NK-92 (cell line): ENCODE results near the gene NOS1AP.
"Not testable (repeated sequence)": the region's sequence is repeated elsewhere in the genome, so short reads cannot be mapped to it uniquely, and the experiment has no call there.

ENCODE experiments used
- DNase-seq: peaks from one replicate; lab custom pipeline; 2025; ENCODE audit not compliant: unreplicated experiment; lab: John Stamatoyannopoulos, UW

The NOS1AP gene

DNA sequence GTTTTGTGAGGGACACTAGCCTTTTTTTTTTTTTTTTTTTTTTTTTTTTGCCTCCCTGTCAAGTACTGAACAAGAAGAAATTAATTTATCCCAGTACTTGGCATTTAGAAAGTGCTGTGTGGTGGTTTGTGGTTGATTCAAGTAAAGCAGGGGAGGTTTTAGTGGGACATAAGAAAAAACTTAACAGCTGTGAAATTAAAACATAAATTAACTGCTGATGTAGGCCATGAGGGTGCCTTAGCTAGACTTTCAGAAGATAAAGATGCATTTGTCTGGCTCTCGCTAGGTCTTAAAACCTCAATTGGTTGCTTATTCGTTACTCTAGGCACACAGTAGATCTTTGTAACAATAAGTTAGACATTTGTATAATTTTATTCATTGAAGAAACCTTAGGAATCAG is 254.9 kb downstream of the NOS1AP start:
- no peak for DNase-seq

DNA sequence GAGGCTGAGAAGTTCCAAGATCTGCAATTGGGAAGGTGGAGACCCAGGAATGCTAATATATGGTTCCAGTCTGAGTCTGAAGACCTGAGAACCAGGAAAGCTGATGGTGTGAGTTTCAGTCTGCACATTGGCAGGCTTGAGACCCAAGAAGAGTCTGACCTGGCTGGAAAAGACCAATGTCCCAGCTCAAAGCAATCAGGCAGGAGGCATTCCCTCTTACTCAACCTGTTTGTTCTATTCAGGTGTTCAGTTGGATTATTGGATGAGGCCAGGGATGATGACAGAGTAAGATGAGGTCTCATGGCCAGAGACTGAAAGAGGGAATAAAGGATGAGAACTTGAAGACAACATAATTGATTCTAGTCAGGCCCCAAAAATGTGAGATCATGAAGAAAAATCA is 257.1 kb downstream of the NOS1AP start:
- DNase-seq, result no peak

DNA sequence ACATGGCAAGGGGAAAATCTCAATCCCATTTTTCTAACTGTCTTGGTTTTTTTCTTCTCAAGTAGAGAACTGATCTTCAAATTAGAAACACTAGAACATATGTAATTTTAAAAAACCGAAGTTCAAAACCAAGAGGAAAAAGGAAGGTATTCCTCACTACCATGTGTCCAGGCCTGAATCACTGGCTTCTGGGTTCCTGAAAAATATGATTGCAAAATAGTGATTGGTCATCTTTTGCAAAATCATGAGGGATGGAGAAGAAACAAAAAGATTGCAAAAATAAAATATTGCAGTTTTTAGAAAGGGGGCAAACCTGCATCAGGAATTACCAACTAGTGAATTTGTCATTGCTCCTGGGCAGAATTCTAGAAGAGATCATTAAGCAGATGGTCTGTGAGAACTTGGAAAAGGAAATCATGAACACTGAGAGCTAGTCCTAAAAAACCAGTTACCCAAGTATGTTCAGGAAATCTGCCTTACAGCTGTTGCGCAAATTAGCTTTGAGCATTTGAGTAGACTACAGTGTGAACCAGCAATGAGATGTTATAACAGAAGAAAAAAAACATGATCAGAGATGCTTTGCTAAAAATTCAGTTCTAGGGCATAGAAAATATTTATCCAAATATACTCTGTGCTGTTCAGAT is 257.8 kb downstream of the NOS1AP start:
- DNase-seq, result no peak

DNA sequence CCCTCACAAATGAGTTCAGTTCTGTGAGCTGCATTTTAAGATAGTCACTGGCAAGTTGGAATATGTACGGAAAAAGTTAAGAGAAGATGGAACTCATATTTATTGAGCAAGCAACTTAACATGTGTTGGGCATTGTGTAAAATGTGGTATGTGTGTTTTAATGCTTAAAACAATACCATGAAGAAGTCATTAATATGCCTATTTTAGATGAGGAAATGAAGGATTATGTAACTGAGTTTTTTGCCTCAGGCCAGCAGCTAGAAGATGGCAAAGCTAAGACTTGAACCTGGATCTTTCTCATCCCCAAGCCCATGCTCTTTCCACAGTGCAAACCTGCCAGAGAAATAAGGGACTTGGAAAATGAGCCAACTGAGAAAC is 258.3 kb downstream of the NOS1AP start:
- no peak for DNase-seq

DNA sequence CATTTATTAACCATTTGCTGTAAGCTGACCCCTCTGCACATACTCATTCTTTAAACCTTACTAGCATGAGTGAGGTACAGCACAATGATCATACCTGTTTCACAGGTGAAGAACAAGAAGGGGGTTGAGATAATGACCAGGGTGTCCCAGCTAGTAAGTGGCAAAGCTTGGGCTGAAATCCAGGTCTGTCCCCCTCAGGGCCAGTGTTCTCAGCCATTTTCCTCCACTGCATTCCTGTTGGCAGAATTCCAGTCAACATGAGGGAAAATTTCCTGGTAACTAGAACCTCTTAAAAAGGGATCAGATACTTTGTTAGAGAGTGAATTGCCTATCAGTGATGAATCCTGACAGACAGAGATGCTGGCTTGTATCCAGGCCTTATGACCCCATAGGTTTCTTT is 259.0 kb downstream of the NOS1AP start:
- DNase-seq, result no peak

DNA sequence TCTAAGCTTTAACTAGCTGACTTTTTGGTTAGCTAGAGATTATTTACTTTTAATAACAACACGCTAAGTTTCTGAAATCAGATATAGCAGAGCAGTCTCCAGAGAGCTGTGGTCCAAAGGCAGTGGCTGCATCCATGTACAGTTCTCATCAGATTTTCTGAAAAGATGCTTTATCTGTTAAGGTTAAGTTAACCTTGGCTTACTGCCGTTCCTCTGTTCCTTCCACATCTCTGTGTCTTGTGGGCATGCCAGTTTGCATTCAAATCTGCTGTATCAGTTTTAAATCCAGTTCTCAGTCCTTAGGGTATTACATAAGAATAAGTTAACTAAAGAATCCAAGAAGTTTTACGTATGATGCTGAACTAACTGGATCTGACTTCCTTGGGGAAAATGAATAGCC is 260.3 kb downstream of the NOS1AP start:
- DNase-seq, result no peak

DNA sequence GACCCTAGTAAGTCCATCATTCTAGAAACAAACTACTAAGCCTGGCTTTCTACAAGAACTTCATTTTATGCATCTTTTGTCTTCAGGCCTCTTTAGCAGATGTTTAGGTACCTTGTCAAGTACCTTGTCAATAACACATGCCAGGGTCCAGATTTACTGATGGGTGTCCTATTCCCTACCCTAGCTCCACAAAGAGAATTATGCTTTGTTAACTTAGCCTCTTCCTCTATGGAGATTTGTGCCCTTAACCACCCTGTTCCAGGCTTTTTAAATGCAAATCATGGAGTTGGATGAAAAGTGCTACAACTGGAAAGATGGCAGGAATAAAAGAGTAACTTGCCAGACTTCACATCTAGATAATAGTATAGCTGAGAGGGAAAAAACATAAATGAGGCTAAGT is 264.5 kb downstream of the NOS1AP start:
- no peak for DNase-seq

DNA sequence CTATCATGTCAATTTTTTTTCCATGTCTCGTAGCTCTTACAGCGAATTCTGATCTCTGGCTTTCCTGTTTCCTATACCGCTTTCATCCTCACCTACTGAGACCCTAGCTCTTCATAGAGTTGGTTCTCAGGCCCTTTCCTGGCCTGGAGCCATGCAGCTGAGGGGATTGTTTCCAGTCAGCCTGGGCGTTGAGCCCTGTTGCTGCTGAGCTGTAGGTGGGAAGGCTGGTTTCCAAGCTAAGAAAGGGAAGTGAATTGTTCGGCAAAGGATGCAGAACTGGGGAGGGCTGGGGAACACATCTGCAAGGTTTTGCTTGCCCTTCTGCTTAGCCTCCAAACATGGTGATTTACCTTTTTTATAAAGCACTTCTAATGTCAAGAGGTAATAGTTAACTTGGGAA is 265.6 kb downstream of the NOS1AP start:
- DNase-seq, result no peak

DNA sequence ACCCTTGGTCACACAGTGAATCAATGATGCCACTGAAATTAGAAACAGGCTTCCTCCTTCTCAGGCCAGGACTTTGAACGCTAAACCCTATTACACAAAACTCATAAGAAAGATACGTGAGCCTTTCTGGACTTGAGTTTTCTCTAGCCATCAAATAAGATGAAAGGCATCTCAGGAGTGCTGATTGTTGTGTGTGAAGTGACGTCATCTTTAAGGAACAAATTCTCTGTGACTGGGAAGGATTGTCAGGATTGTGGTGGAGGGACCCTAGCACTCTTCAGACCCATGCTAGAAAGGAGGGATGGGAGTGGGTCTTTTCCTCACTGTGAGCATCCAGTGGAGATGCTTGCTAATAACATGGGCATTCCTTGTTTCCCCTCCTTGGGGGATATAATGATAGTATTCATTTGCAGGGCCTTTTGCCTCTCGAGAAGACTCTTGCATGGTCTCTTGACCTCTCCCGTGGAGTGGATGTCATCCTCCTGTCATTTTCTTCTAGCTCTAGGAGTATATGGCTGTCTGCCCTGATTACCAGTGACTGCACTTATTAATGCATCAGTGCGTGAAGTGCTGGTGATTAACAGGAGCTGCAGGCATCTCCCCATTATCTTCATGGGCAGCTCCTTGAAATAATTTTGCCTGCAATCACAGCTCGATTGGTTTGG is 267.3 kb downstream of the NOS1AP start:
- DNase-seq, result no peak

DNA sequence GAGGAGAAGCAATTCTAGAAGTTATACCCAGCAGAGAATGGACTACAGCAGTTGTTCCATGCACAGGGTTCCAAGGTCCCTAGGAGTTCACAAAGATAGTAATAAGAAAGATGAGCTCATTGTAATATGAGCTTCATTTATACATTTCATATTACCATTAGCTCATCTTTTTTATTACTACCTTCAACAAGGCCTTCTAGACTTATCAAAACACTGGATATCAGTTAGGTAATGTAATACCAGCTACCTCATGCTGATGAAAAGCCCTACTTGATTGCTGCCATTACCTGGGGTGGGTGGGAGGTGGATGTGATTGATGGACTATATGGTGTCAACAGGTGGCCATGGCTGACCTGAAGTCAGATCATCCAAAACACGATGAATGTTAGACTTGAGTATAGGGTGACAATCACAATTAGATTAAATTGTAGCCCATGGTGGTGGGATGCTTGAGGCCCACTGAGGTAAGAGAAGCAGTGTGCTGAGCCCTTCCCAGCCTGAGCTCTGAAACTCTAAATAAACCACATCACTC is 273.0 kb downstream of the NOS1AP start:
- no peak for DNase-seq

DNA sequence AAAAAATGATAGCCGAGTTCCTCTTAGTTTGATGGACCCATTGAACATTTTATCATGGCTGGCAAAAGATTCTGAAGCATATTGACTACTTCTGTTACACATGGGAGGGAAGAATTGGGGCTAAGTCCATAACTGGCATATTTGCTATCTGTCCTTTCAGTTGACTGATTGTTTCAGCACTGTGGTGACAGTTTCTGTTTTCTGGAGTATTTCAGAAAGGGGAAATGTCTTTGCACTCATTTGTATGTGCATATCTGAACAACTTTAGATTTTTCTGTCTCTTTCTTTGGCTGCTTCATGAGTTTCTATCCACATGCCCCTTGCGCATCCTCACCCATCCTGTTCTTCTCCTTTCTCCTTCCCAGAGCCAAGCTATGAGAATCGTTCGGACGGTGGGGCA is 274.0 kb downstream of the NOS1AP start:
- DNase-seq, result no peak

DNA sequence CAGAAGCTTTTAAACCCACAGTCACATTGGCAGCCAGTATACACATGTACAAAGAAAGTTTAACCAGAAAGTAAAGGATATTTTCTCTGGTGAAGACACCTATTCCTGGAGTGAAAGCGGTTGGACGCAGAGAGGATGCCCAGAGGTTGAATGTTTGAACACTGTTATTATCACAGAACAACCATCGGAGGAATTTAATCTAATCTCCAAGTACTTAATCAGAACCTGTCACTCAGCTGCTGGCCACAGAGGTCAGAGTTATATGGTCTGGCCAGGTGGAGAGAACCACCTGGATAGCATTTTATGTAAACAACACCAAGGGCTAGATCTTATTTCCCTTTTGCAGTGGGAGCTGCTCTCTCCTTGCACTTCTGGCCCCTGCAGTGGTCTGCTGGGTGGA is 277.8 kb downstream of the NOS1AP start:
- DNase-seq, result no peak

DNA sequence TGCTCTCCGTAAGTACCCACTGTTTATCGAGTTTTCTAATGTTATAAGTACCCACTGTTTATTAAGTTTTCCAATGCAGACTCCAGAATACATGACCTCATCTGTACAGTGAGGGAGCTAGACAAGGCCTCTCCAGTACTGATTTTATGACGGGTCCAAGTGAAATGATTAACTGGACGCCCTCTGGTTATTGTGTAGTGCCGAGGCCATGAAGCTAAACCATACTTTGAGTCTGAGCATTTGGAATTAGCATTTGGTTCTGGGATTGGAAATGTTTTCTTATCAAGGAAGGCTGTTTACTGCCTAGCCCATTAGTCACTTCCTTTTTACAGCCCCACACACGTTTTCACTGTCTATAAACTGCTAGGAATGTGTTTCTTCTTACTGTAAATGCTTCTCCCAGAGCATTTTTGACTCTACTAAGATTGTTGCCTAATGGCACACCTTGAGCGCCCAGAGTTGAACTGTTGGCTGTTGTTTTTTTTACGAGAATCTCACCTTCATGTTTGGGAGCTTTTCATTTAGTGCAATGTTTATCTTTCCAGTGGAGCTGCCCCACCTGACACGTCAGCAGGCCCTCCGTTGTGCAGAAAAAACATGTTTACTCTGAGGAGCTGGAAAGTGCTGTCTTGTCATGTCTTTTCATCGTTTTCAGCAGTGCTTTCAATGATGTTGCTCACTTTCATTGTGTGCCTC is 280.3 kb downstream of the NOS1AP start:
- no peak for DNase-seq

DNA sequence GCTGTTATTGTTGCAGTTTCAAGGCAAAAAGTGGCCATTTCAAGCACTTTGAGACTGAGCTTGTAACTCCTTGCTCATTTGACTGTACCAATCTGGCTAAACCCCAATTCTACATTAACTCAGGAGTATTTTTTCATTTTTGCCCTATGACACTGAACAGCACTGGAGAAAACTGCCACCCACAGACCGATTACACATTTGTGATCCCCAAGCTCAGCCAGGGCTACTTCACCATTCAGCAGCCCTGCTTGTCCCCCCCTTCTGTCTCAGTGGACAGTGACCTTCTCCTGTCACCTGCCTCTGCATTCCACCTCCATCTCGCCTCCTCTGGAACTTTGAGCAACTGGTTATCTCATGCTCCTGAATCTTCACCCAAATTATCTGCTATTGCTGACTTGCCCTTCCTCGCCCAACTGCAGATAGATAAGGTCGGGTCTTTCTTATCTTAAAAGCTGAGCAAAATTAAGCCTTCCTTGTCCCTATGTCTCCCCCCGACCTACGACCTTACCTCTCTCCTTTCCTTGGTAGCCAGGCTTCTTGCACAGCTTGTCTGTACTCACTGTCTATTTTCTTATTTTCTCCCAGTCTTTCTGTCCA is 281.9 kb downstream of the NOS1AP start:
- DNase-seq, result no peak

DNA sequence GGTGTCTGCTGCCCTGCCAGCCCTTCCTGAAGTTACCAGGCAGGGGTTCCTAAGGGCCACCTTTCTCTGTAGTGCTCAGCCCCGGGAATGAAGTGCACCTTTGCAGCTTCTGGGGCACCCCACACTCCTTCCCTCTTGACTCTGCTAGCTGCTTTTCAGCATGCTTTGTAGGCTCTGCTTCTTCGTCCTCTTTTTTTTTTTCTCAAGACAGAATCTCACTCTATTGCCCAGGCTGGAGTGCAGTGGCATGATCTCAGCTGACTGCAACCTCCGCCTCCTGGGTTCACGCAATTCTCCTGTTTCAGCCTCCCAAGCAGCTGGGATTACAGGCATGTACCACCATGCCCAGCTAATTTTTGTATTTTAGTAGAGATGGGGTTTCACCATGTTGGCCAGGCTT is 282.4 kb downstream of the NOS1AP start:
- DNase-seq, result not testable (repeated sequence)

DNA sequence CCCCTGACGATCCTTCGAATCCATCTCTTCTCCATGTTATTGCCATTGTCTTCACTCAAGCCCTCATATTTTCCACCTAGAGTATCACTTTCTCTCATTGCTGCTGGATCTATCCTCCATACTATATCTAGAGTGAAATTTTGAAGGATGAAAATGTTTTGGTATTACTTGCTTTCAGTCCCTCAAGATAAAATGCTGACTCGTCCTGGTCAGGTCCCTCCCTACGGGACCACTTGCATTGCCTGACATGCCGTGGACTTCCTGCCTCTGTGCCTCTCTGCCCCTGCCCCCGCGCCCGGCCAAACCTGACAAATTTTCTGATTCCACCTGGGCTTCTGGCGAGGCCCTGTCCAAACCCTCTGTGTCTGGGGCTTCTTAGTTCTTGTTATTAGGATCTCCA is 283.6 kb downstream of the NOS1AP start:
- no peak for DNase-seq

DNA sequence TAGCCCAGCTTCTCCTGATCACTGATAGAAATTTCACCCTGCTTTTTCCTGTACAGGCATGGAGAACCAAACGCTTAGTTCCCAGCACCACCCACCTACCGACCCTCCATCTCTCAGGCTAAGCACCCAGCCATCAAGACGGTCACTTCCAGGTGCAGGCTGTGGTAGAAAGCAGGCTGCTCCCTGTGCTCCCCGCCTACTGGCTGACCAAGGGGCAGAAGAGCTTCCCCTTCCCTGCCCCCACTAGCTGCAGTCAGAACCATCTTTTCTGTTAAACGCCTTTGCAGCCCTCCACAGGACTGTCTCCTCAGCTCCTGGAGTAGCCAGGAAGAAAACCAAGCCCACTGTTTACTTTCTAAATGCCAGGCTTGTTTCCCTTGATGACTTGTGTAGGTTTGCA is 284.2 kb downstream of the NOS1AP start:
- no peak for DNase-seq

DNA sequence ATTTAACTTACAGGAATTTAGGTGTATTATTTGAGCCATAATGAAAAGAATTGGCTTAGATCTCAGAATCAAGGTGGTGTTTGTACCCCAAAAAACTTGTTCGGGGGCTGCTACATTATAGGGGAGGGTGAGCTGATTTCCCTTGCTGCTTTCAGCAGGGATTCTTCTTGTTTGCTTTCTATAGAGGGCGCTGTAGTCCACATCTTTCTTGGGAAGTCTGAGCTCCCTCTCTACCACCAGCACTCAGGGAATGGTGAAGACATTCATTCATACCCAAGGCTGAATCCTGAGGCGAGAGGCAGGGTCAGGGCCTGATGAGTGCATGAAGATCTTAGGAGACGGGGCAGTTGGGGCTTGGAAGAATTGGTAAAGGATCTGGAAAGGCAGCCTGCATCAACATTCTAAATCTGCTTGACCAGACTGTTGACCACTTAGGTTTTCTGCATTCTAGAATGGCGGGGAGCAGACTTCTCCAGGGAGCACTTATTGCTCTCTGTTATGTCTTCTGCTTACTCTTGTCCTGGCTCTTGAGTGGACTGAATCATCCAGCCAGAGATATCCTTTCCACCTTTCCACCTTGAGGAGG is 288.3 kb downstream of the NOS1AP start:
- no peak for DNase-seq

DNA sequence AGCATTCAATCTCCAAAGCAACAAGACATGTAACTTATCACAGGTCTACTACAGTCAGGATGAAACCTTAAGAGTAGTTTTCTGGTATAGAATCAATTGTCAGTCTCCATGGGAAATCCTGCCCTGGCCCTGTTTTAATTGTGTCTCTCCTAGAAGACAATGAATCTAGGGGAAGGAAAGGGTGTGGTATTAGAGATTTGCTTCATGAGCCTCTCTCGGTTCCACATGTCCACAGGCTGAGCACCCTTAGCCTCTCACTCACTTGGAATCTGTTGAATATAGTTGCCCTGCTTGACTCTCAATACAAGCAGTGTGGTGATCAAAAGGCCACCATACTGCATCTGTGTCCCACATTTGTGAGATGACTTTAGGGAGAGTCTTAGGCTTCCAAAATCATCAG is 289.4 kb downstream of the NOS1AP start:
- DNase-seq, result no peak

DNA sequence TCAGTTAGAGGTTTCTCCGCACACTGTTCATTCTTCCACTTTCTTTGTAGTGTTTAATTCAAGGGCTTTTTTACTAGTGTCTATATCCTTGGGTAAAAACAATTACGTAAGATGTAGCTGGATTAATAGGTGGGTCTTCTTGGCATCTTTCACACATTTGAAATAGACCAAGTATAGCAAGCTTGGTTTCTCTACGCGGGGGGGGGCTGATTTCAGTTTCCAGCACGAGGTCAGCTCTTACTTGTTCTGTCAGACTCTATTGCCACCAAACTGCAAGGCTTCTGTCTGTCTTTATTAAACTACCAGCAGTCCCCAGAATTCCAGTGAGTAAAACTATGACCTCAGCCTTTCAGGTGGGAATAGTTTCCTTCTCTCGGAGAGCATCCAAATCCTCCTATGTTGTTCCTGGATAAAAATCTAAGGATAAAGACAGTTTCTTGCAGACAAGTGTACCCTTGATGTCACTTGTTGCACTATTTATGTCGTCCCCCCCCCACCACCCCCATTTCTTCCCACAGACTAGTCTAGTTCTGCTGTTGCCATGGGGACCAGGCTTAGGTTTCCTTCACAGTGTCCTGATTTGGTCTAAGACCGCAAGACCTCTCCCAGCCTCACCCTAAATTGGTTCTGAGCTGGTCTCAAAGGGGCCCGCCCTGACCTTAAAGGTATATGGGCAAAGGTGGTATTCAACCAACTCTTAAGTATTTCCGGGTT is 290.2 kb downstream of the NOS1AP start:
- DNase-seq, result no peak
